ENCODE results near the gene TIPARP. TPM values are rescaled to one million over a fixed set of nuclear protein-coding genes. Genes with fewer than 3 reads are reported as not detected.

Gene TIPARP
- total and polyA plus RNA-seq, 4 donors: 4.4 to 13.6 (median 8.8) TPM

- no peaks in the 10 kb centered on the region for H3K36me3 ChIP-seq (ENCODE audit: control insufficient read depth in 4 of 4, insufficient read depth in 3 of 4, low read depth in 1 of 4, low read length in 3 of 4)
- H3K9ac ChIP-seq (ENCODE audit: low read depth in 1 of 2, low read length in 2 of 2): no peak overlapping the region
- no peaks in the 10 kb centered on the region for H3K9me3 ChIP-seq (ENCODE audit: control insufficient read depth in 4 of 4, low read length in 3 of 4)
- no peaks in the 10 kb centered on the region for H3K4me1 ChIP-seq (ENCODE audit: control insufficient read depth in 4 of 4, insufficient read depth in 4 of 4, low read length in 3 of 4)
- no peak for TF ChIP-seq HNF4G (IDR thresholded peaks at IDR 0.05)
- TF ChIP-seq YY1 (IDR thresholded peaks at IDR 0.05): no peak
- no peak for TF ChIP-seq EGR1 (IDR thresholded peaks at IDR 0.05; ENCODE audit: low read depth in 2 of 2)
- no peak for TF ChIP-seq FOXA2 (IDR thresholded peaks at IDR 0.05)
- TF ChIP-seq TAF1 (conservative IDR thresholded peaks at IDR 0.05): no peak
- TF ChIP-seq RAD21 (IDR thresholded peaks at IDR 0.05): no peak
- no peak for TF ChIP-seq REST (IDR thresholded peaks at IDR 0.05)
- TF ChIP-seq MAX (IDR thresholded peaks at IDR 0.05): no peak
- TF ChIP-seq HNF4A (conservative IDR thresholded peaks at IDR 0.05): no peak
- no peak for TF ChIP-seq SP1 (IDR thresholded peaks at IDR 0.05)
- TF ChIP-seq ATF3 (IDR thresholded peaks at IDR 0.05): no peak
- no peak for TF ChIP-seq RXRA (IDR thresholded peaks at IDR 0.05)
- TF ChIP-seq GABPA (IDR thresholded peaks at IDR 0.05 in 1 of 2, conservative IDR thresholded peaks at IDR 0.05 in 1 of 2): no peak
- no peak for TF ChIP-seq FOXA1 (IDR thresholded peaks at IDR 0.05)
- TF ChIP-seq ZBTB33 (IDR thresholded peaks at IDR 0.05): no peak
- no peak for TF ChIP-seq JUND (IDR thresholded peaks at IDR 0.05)
- no peak for TF ChIP-seq NR2F2 (IDR thresholded peaks at IDR 0.05)
- H3K27me3 ChIP-seq (ENCODE audit: control insufficient read depth in 4 of 4, insufficient read depth in 4 of 4, low read length in 3 of 4): no peaks in the 10 kb centered on the region
- WGBS: 84% methylated on average over 5 of the region's 5 CpGs
- H3K27ac ChIP-seq (ENCODE audit: low read depth in 1 of 2, low read length in 2 of 2): no peak overlapping the region
- H3K4me3 ChIP-seq (ENCODE audit: low read depth in 1 of 3, low read length in 3 of 3): no peak overlapping the region
- DNase-seq (ENCODE audit: low spot score): no peak
These were observed 63.9 kb downstream of the TIPARP start for GRCh38 chr3:156738251-156738650.

- Histone ChIP-seq H3K4me1 (ENCODE audit: control insufficient read depth in 4 of 4, insufficient read depth in 4 of 4, low read length in 3 of 4) (no peaks in the 10 kb centered on the region), H3K27me3 (ENCODE audit: control insufficient read depth in 4 of 4, insufficient read depth in 4 of 4, low read length in 3 of 4) (no peaks in the 10 kb centered on the region), H3K4me3 (ENCODE audit: low read depth in 1 of 3, low read length in 3 of 3) (no peak overlapping the region), H3K36me3 (ENCODE audit: control insufficient read depth in 4 of 4, insufficient read depth in 3 of 4, low read depth in 1 of 4, low read length in 3 of 4) (no peaks in the 10 kb centered on the region), H3K9me3 (ENCODE audit: control insufficient read depth in 4 of 4, low read length in 3 of 4) (no peaks in the 10 kb centered on the region), H3K9ac (ENCODE audit: low read depth in 1 of 2, low read length in 2 of 2) (no peak overlapping the region), H3K27ac (ENCODE audit: low read depth in 1 of 2, low read length in 2 of 2) (no peak overlapping the region)
- 94% methylated on average over 2 of the region's 2 CpGs for WGBS
- DNase-seq (ENCODE audit: low spot score): no peak
- TF ChIP-seq NR2F2 (IDR thresholded peaks at IDR 0.05) (no peak), GABPA (IDR thresholded peaks at IDR 0.05 in 1 of 2, conservative IDR thresholded peaks at IDR 0.05 in 1 of 2) (no peak), RXRA (IDR thresholded peaks at IDR 0.05) (no peak), CTCF (IDR thresholded peaks at IDR 0.05; ENCODE audit: low read depth, low read length, missing input control) (no peak), JUND (IDR thresholded peaks at IDR 0.05) (no peak), EGR1 (IDR thresholded peaks at IDR 0.05; ENCODE audit: low read depth in 2 of 2) (no peak), REST (IDR thresholded peaks at IDR 0.05) (no peak), TAF1 (conservative IDR thresholded peaks at IDR 0.05) (no peak), SP1 (IDR thresholded peaks at IDR 0.05) (no peak), HNF4A (conservative IDR thresholded peaks at IDR 0.05) (no peak), HNF4G (IDR thresholded peaks at IDR 0.05) (no peak), MAX (IDR thresholded peaks at IDR 0.05) (no peak), FOXA2 (IDR thresholded peaks at IDR 0.05) (no peak), ATF3 (IDR thresholded peaks at IDR 0.05) (no peak)
These were observed 65.6 kb downstream of the TIPARP start for GRCh38 chr3:156739976-156740375.
